ENCODE measurements around the gene CACNA1B. TPM values are rescaled to one million over a fixed set of nuclear protein-coding genes. Genes with fewer than 3 reads are reported as not detected.

The CACNA1B gene
- total and polyA plus RNA-seq, 9 of the 15 experiments (the other 6 are each of a cell fraction or from before 2014, with no cell fraction given): 0.01 to 0.04 TPM; not detected in 7

- ATAC-seq (no peak), DNase-seq (ENCODE audit: extremely low read depth in 1 of 4, low spot score in 3 of 4) (no peak), FAIRE-seq (no peak)
- CTCF ChIA-PET (ENCODE audit: low intra/inter-chr PET ratio): no interaction called here
- intact Hi-C loops (cut with micrococcal nuclease) (no loop called here), in situ Hi-C loops (cut with MboI) (no loop called here)
- POLR2A ChIA-PET: interaction anchor here (0.7 kb wide), 1 partner anchor 418 kb away, joined by 3 read pairs; no protein-coding TSS in a partner anchor
- no peak overlapping the region for H3K4me2 ChIP-seq (ENCODE audit: insufficient read depth, low read length)
- peaks cover 0 to 4% of the 10 kb centered on the region in 2 experiments; a peak in 2 of 5 replicates for H3K4me1 ChIP-seq (replicated peaks in 1 of 2; ENCODE audit: control insufficient read depth in 2 of 2, insufficient read depth in 2 of 2, low read length in 2 of 2)
- H4K20me1 ChIP-seq (replicated peaks; ENCODE audit: control insufficient read depth, insufficient read depth, low read length): peaks cover 10% of the 10 kb centered on the region; the same call in 1 of the 2 replicates
- TF ChIP-seq TAF15 (IDR thresholded peaks at IDR 0.05; ENCODE audit: low read depth, low read length) (no peak), EWSR1 (IDR thresholded peaks at IDR 0.05; ENCODE audit: borderline replicate concordance, low read depth, partially characterized antibody) (no peak), ZNF431 (CRISPR knock-in tag; IDR thresholded peaks at IDR 0.05) (no peak), SIN3B (IDR thresholded peaks at IDR 0.05; ENCODE audit: low read depth) (no peak), OTX1 (CRISPR knock-in tag; IDR thresholded peaks at IDR 0.05) (no peak), PHTF2 (CRISPR knock-in tag; IDR thresholded peaks at IDR 0.05) (no peak)
- TF ChIP-seq, protein P1, sequence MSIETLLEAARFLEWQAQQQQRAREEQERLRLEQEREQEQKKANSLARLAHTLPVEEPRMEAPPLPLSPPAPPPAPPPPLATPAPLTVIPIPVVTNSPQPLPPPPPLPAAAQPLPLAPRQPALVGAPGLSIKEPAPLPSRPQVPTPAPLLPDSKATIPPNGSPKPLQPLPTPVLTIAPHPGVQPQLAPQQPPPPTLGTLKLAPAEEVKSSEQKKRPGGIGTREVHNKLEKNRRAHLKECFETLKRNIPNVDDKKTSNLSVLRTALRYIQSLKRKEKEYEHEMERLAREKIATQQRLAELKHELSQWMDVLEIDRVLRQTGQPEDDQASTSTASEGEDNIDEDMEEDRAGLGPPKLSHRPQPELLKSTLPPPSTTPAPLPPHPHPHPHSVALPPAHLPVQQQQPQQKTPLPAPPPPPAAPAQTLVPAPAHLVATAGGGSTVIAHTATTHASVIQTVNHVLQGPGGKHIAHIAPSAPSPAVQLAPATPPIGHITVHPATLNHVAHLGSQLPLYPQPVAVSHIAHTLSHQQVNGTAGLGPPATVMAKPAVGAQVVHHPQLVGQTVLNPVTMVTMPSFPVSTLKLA (conservative IDR thresholded peaks at IDR 0.05): no peak
- no peaks in the 10 kb centered on the region for H3K79me2 ChIP-seq (ENCODE audit: control insufficient read depth, insufficient read depth, low read length)
- no peaks in the 10 kb centered on the region for H3K9me1 ChIP-seq (ENCODE audit: control insufficient read depth, insufficient read depth, low read length)
- WGBS (ENCODE audit: insufficient coverage, low coverage, missing lambda C conversion rate): 1% methylated on average over 24 of the region's 29 CpGs
- peaks cover 40 to 93% of the 10 kb centered on the region in 2 experiments for H3K27me3 ChIP-seq (ENCODE audit: control insufficient read depth in 2 of 2, insufficient read depth in 2 of 2, low read length in 2 of 2)
- H3K9me3 ChIP-seq (replicated peaks; ENCODE audit: control insufficient read depth, insufficient read depth, low read depth, low read length): no peaks in the 10 kb centered on the region
- H2AFZ ChIP-seq (ENCODE audit: low read depth, low read length): no peak overlapping the region
- no TSS peak for BruUV-seq (replicated peaks)
- no peak overlapping the region for H3K27ac ChIP-seq (ENCODE audit: extremely low read depth, low read depth, low read length)
- no peaks in the 10 kb centered on the region for H3K36me3 ChIP-seq (ENCODE audit: control insufficient read depth, insufficient read depth, low read length)
- no peak overlapping the region for H3K4me3 ChIP-seq
- H3K9ac ChIP-seq (ENCODE audit: insufficient read depth in 1 of 2, low read depth in 2 of 2, low read length in 2 of 2): no peak overlapping the region
Measured at GRCh38 chr9:138046641-138047301, 169.2 kb downstream of the CACNA1B start.
